Stimulated activated CD8-positive, alpha-beta memory T cell treated with anti-CD3 and anti-CD28 coated beads, Interleukin-7, amount 100 ng/mL, for 48 hours (primary cell): ENCODE measurements around the gene TMEM14C.
"Not testable (repeated sequence)": the region's sequence is repeated elsewhere in the genome, so short reads cannot be mapped to it uniquely, and the experiment has no call there.

Experiments used
- DNase-seq, 2 donors: peaks; one replicate each; pipeline ENCODE4 v3.0.0-alpha.2; 2020; ENCODE audit warnings: low read depth in 1 of 2; ENCODE audit errors: extremely low read depth in 1 of 2

TMEM14C gene

GRCh38 chr6:10720960-10721849 lies 1.7 kb upstream of the TMEM14C start:
- not testable (repeated sequence) for DNase-seq

DNA sequence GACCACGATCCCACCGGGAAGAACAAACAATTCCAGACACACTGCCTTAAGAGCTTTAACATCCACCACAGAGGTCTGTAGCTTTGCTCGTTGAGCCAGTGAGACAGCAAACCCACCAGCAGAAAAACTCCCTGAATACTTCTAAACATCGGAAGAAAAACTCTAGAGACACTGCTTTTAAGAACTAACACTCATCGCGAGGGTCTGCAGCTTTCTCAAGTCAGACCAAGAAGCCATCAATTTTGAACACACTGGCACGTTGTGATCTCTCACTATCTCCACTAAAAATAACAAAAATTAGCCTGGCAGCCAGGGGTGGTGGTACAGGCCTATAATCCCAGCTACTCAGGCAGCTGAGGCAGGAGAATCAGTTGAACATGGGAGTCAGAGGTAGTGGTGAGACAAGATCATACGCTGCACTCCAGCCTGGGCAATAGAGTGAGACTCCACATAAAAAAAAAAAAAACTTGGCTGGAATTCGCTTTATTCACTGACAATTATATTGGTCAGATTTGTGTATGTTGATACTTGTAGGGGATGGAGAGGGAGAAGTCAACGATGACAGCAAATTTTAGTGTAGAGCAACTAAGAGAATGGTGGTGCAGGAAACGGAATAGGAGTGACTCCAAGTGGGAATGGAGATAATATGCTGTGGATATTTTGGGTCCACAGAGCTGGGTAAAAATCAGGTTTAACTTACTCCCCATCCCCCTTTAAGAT lies 860 bp upstream of the TMEM14C start:
- DNase-seq, result no peak

- DNase-seq, result no peak
These were observed 375 bp upstream of the TMEM14C start for GRCh38 chr6:10722570-10722819.

- no peak for DNase-seq
These were observed 654 bp downstream of the TMEM14C start for GRCh38 chr6:10723567-10723881.

GRCh38 chr6:10725044-10725443 lies 2.2 kb downstream of the TMEM14C start:
- no peak for DNase-seq

GRCh38 chr6:10725716-10726115 lies 2.8 kb downstream of the TMEM14C start:
- no peak for DNase-seq

GRCh38 chr6:10730254-10730653 lies 7.4 kb downstream of the TMEM14C start:
- no peak for DNase-seq

DNA sequence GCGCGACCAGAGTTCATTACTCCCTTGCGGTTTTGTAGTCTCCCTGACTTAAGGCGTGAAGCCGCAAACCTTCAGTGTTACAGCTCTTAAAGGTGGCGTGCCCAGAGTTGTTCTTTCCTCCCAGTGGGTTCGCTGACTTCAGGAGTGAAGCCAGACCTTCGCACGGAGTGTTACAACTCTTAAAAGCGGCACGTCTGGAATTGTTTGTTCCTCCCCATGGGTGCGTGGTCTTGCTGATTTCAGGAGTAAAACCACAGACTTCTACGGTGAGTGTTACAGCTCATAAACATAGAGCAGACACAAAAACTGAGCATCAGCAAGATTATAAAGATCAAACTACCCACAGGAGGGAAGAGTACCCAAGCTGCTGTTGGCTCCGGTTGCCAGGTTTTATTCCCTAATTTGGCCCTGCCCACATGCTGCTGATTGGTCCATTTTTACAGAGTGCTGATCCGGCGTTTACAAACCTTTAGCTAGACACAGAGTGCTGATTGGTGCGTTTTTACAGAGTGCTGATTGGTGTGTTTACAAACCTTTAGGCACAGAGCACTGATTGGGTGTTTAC lies 10.4 kb downstream of the TMEM14C start:
- DNase-seq, result no peak

GRCh38 chr6:10733863-10734262 lies 11.0 kb downstream of the TMEM14C start:
- DNase-seq, result no peak

- no peak for DNase-seq
These were observed 13.9 kb downstream of the TMEM14C start for GRCh38 chr6:10736731-10737130.

DNA sequence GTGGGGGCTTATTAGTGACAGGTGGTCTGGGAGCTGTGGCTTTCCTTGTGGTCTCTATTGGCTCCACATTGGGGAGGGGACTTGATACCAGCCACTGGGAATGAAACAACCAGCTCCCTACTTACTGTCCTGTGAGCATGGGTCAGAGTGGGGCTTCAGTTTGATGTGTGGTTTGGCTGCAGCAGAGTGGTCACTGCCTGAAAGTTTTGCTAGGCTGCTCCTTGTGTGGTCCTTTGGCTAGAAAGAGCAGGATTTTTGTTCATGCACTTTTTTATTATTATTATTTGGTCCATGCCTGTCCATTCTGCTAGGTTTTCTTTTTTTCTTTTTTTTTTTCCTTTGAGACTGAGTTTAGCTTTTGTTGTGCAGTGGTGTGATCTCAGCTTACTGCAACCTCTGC lies 17.2 kb downstream of the TMEM14C start:
- DNase-seq, result no peak

- DNase-seq, result not testable (repeated sequence)
These were observed 18.8 kb downstream of the TMEM14C start for GRCh38 chr6:10741643-10742042.

DNA sequence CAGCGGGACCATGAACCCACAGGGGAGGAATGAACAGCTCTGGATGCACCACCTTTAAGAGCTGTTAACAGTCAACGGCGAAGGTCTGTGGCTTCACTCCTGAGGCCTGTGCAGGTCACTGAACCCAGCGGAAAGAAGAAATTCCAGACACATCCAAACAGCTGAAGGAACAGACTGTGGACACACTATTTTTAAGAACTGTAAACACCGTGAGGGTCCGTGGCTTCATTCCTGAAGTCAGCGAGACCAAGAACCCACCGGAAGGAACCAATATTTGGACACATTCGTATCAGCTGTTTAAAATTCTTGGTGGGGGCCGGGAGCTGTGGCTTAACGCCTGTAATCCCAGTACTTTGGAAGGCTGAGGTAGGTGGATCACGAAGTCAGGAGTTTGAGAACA lies 19.4 kb downstream of the TMEM14C start:
- no peak for DNase-seq

GRCh38 chr6:10743515-10743914 lies 20.6 kb downstream of the TMEM14C start:
- no peak for DNase-seq

DNA sequence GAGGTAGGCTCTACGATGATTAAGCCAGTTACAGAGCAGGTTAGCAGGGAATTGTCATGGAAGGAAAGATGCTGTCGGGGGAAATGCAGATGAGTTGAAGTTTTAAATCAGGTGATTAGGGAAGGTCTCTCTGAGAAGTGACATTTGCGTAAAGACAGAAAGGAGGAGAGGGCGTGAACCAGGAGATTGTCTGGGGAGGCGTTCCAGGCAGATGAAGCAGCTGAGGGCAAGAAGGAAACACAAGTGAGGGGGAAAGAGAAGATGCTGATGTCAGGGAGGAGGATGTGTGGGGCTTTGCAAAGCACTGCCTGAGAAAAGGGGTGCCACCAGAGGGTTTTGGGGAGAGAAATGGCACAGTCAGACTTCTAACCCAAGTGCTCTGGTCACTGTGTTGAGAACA lies 22.2 kb downstream of the TMEM14C start:
- DNase-seq, result no peak

DNA sequence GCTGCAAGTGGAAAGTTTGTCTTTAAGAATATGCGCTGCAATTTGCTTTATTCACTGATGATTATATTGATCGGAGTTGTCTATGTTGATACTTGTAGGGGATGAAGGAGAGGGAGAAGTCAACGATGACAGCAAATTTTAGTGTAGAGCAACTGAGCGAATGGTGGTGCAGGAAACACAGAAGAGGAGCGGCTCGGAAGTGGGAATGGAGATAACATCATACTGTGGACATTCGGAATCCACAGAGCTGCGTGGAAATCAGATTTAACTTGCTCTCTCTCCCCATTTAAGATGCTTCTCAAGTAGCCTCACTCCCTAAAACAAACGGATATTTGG lies 24.0 kb downstream of the TMEM14C start:
- no peak for DNase-seq

GRCh38 chr6:10747251-10747972 lies 24.5 kb downstream of the TMEM14C start, which contains the start of gene TMEM14B:
TMEM14B (plus strand) TSS chr6:10747805; CDS start chr6:10749246, 1,441 bp downstream.
- DNase-seq, result peak; percentile 98 to 99

DNA sequence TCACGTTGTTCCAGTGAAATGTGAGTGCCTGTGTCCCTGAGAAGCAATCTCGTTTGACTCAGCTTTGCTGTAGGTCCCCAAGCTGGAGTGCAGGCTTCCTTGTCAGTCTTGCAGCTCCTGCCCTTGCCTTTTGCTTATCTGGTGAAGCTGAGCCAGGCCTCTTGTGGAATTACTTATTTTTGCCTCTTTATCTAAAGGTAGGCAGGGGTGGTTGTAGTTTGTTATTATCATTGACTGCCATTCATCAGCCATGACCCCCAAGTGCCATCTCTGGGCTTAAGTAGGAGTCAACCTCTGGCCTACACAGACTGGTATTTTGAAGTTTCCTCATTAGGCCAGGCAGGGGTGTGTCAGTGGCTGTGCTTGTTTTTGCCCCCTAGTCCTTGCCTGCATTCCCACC lies 26.9 kb downstream of the TMEM14C start:
- DNase-seq, result no peak

DNA sequence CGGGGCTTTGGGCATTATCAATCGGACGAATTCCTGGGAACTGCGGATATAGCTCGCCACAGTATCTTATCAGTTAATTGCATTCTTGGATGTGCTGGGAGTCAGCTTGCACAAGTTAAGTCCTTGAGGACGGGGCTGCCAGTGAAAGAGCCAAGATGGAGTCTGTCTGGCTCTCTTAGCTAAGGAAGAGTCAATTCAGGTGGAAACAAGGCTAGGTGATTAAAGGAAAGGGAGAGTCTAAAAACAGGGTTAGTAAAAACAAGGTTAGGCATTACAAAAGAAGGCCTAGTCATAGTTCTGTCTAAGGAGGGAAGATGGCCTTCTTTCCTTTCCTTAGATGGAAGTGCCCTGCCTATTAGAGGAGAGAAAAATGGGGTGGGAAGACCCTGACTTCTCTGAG lies 27.7 kb downstream of the TMEM14C start:
- not testable (repeated sequence) for DNase-seq

DNA sequence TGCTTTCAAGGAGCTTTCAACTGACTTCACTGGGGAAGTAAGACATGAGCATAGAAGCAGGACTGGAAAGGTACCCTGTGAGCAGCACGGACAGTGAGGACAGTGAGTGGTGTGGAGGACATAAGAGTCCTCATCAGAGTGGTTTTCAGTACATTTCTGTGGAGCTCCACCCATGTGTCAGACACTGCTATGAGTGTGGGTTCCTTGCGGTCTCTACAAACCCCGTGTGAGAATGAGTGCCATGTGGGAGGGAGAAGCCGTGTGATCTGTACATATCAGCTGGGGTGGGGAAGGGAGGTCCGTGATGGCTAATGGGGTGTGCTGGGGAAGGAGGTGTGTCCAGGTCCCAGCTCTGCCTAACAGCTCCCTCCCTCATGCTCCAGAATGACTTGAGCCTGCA lies 28.9 kb downstream of the TMEM14C start:
- not testable (repeated sequence) for DNase-seq

DNA sequence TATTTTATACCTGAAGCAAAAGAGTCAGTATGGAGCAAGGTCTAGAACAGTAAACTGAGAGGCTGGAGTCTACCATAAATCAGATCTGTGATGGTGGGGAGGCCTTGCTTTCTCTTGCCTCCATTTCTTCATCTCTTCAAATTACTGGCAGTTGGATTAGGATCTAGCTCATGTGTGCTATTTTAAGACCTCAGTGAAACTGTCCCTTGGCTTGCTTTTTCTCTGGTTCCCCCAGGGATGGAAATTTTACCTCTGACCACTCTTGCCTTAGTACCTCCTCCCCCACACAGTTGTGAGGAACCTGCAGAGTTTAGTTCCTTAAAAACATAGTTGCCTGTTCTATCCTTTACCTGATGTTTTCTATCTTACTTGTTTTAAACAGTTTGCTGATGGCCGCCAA lies 33.2 kb downstream of the TMEM14C start:
- no peak for DNase-seq
